ENCODE results near the gene NOP10. TPM values are rescaled to one million over a fixed set of nuclear protein-coding genes. Genes with fewer than 3 reads are reported as not detected.

The NOP10 gene
- total RNA-seq, 2 donors from 2014 or later: 193 to 207 TPM

- TF ChIP-seq, protein P1, sequence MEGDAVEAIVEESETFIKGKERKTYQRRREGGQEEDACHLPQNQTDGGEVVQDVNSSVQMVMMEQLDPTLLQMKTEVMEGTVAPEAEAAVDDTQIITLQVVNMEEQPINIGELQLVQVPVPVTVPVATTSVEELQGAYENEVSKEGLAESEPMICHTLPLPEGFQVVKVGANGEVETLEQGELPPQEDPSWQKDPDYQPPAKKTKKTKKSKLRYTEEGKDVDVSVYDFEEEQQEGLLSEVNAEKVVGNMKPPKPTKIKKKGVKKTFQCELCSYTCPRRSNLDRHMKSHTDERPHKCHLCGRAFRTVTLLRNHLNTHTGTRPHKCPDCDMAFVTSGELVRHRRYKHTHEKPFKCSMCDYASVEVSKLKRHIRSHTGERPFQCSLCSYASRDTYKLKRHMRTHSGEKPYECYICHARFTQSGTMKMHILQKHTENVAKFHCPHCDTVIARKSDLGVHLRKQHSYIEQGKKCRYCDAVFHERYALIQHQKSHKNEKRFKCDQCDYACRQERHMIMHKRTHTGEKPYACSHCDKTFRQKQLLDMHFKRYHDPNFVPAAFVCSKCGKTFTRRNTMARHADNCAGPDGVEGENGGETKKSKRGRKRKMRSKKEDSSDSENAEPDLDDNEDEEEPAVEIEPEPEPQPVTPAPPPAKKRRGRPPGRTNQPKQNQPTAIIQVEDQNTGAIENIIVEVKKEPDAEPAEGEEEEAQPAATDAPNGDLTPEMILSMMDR (conservative IDR thresholded peaks at IDR 0.05): no peak
- no peak overlapping the region for H3K27ac Mint-ChIP-seq
Observed at GRCh38 chr15:34297059-34297458, 45.9 kb downstream of the NOP10 start.

GRCh38 chr15:34292621-34293020 is 50.3 kb downstream of the NOP10 start:
- Histone ChIP-seq H3K9me3 (ENCODE audit: control insufficient read depth, low read length) (no peaks in the 10 kb centered on the region), H3K9ac (ENCODE audit: extremely low read depth, low read length, poor library complexity, severe bottlenecking) (no peak overlapping the region), H3K4me1 (ENCODE audit: control insufficient read depth, insufficient read depth, low read length) (no peaks in the 10 kb centered on the region), H3K36me3 (ENCODE audit: control insufficient read depth, insufficient read depth, low read length) (no peaks in the 10 kb centered on the region), H3K27me3 (ENCODE audit: control insufficient read depth, insufficient read depth, low read length, poor library complexity, severe bottlenecking) (no peaks in the 10 kb centered on the region), H3K4me3 (ENCODE audit: low read length) (no peak overlapping the region), H3K27ac (ENCODE audit: low read depth, low read length) (no peak overlapping the region)
- Mint-ChIP-seq H3K4me1 (no peaks in the 10 kb centered on the region), H3K27me3 (ENCODE audit: insufficient read depth) (peaks cover 5% of the 10 kb centered on the region), H3K27ac (no peak overlapping the region), H3K9me3 (no peaks in the 10 kb centered on the region), H3K4me3 (no peak overlapping the region), H3K36me3 (ENCODE audit: low read depth) (peaks cover 13% of the 10 kb centered on the region)
- peak; percentile 37 for DNase-seq
- TF ChIP-seq, protein P1 (conservative IDR thresholded peaks at IDR 0.05): no peak
- WGBS, 2 experiments (ENCODE audit: insufficient coverage in 1 of 2, insufficient read length in 1 of 2): 90 to 94% methylated on average over 3 to 9 of the region's 9 CpGs

More at GRCh38 chr15:34297059-34297458, 45.9 kb downstream of the NOP10 start:
- no peak for DNase-seq
- WGBS, 2 experiments (ENCODE audit: insufficient coverage in 1 of 2, insufficient read length in 1 of 2): 100% methylated on average over 1 of the region's 1 CpG; no CpG with 5 or more reads in 1 of the 2 experiments
- no peaks in the 10 kb centered on the region for H3K27me3 Mint-ChIP-seq (ENCODE audit: insufficient read depth)
- no peak overlapping the region for H3K4me3 Mint-ChIP-seq
- Histone ChIP-seq H3K9ac (ENCODE audit: extremely low read depth, low read length, poor library complexity, severe bottlenecking) (no peak overlapping the region), H3K27ac (ENCODE audit: low read depth, low read length) (no peak overlapping the region), H3K27me3 (ENCODE audit: control insufficient read depth, insufficient read depth, low read length, poor library complexity, severe bottlenecking) (no peaks in the 10 kb centered on the region), H3K9me3 (ENCODE audit: control insufficient read depth, low read length) (no peaks in the 10 kb centered on the region), H3K36me3 (ENCODE audit: control insufficient read depth, insufficient read depth, low read length) (no peaks in the 10 kb centered on the region), H3K4me1 (ENCODE audit: control insufficient read depth, insufficient read depth, low read length) (no peaks in the 10 kb centered on the region), H3K4me3 (ENCODE audit: low read length) (no peak overlapping the region)
- H3K4me1 Mint-ChIP-seq: no peaks in the 10 kb centered on the region
- no peaks in the 10 kb centered on the region for H3K9me3 Mint-ChIP-seq
- peaks cover 6% of the 10 kb centered on the region for H3K36me3 Mint-ChIP-seq (ENCODE audit: low read depth)

Small RNA genes within 50 kb of the gene (microRNA-seq; reads per million reads assigned to microRNA genes)
- not detected for gene MIR1233-1 (ENCODE audit: borderline microRNAs expressed)

Other genes with a start within 250 kb of the NOP10 start
- 10 to 100 TPM; 36.7 to 44.5 TPM for gene EMC7, start 241.3 kb downstream of the NOP10 start, total RNA-seq
- under 1 TPM; 0.68 to 0.93 TPM for gene PGBD4, start 241.1 kb downstream of the NOP10 start, total RNA-seq
- 10 to 100 TPM; 54.3 to 71.8 TPM for gene KATNBL1, start 133.0 kb downstream of the NOP10 start, total RNA-seq
- gene EMC4, start 118.1 kb downstream of the NOP10 start, total RNA-seq: 10 to 100 TPM; 90.3 to 94.5 TPM
- gene SLC12A6, start 5.4 kb downstream of the NOP10 start, total RNA-seq: 10 to 100 TPM; 18.2 to 23.3 TPM
- under 1 TPM in 1 of 2 donors, not detected in 1; 0.09 TPM for gene NUTM1, start 179 bp upstream of the NOP10 start, total RNA-seq
- 10 to 100 TPM; 64.7 to 65.6 TPM for gene LPCAT4, start 24.1 kb upstream of the NOP10 start, total RNA-seq
- 10 to 100 TPM; 60.8 to 95.8 TPM for gene GOLGA8A, start 94.7 kb upstream of the NOP10 start, total RNA-seq
- 10 to 100 TPM; 74.9 to 98.6 TPM for gene GOLGA8B, start 240.5 kb upstream of the NOP10 start, total RNA-seq

Data from endodermal cell (in vitro differentiated cells).